Brain microvascular endothelial cell (primary cell): ENCODE results near the gene IL31RA.
"Not testable (repeated sequence)": the region's sequence is repeated elsewhere in the genome, so short reads cannot be mapped to it uniquely, and the experiment has no call there.

Experiments
- DNase-seq: peaks from one replicate; pipeline ENCODE4 v3.0.0-alpha.2; 2020
- H3K27ac ChIP-seq: fragments of 250-450 bp; sonication (Bioruptor Pico); 2 replicates; pipeline ENCODE4 v1.5.1; 2020; ENCODE audit warnings: mild to moderate bottlenecking, moderate library complexity
- H3K27me3 ChIP-seq: fragments of 250-450 bp; sonication (Bioruptor Pico); replicated peaks from 2 replicates; pipeline ENCODE4 v1.5.1; 2020; ENCODE audit warnings: mild to moderate bottlenecking
- H3K36me3 ChIP-seq: fragments of 250-450 bp; sonication (Bioruptor Pico); replicated peaks from 2 replicates; pipeline ENCODE4 v1.5.1; 2020; ENCODE audit warnings: mild to moderate bottlenecking
- H3K4me3 ChIP-seq: 2 replicates; pipeline ENCODE4 v1.5.1; 2011; ENCODE audit warnings: low read depth, mild to moderate bottlenecking, control low read depth, low read length, moderate library complexity
- in situ Hi-C: cut with HindIII; loops from 2 replicates; pipeline ENCODE4 v1.10.0; 2017; ENCODE audit warnings: low sequenced_read_pairs, low pct_ligation_motif_present
- TF ChIP-seq, protein P1 (sequence below): IDR thresholded peaks from 2 replicates; pipeline ENCODE4 v1.5.1; 2011; ENCODE audit warnings: low read depth, mild to moderate bottlenecking, moderate library complexity, low read length, control low read depth, inconsistent platforms; ENCODE audit errors: missing control alignments

IL31RA gene

DNA sequence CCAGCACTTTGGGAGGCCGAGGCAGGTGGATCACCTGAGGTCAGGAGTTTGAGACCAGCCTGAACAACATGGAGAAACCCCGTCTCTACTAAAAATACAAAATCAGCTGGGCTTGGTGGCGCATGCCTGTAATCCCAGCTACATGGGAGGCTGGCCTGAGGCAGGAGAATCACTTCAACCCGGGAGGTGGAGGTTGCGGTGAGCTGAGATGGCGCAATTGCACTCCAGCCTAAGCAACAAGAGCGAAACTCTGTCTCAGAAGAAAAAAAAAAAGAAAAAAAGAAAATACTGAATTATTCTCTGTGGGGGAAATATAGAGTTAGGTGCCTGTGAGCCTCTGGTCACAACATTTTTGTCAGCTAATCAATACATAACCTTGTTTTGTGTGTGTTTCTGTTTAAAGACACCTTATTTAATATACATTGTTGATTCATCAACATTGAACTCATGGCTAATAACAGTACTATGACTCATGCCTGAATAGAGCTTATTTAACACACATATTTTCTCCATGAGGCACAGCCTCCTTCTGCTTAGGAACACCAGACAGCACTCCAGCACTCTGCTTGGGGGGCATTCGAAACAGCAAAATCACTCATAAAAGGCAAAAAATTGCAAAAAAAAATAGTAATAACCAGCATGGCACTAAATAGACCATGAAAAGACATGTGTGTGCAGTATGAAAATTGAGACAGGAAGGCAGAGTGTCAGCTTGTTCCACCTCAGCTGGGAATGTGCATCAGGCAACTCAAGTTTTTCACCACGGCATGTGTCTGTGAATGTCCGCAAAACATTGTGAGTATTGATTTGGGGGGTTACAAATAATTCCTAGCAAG is at the start of gene IL31RA:
Gene IL31RA, plus strand, starts transcription at position 519 of the 836 bp plus-strand sequence. Its CDS starts 214 bp downstream, at position 733.
- in situ Hi-C loops = no loop called here
- H3K27ac ChIP-seq = peak within 1 kb of the TSS; percentile 78
- TF ChIP-seq, protein P1, sequence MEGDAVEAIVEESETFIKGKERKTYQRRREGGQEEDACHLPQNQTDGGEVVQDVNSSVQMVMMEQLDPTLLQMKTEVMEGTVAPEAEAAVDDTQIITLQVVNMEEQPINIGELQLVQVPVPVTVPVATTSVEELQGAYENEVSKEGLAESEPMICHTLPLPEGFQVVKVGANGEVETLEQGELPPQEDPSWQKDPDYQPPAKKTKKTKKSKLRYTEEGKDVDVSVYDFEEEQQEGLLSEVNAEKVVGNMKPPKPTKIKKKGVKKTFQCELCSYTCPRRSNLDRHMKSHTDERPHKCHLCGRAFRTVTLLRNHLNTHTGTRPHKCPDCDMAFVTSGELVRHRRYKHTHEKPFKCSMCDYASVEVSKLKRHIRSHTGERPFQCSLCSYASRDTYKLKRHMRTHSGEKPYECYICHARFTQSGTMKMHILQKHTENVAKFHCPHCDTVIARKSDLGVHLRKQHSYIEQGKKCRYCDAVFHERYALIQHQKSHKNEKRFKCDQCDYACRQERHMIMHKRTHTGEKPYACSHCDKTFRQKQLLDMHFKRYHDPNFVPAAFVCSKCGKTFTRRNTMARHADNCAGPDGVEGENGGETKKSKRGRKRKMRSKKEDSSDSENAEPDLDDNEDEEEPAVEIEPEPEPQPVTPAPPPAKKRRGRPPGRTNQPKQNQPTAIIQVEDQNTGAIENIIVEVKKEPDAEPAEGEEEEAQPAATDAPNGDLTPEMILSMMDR = no peak
- no peaks in the 10 kb centered on the region for H3K27me3 ChIP-seq
- DNase-seq = peak; percentile 79
- H3K4me3 ChIP-seq = peak within 1 kb of the TSS; percentile 25
- no peaks in the 10 kb centered on the region for H3K36me3 ChIP-seq

DNA sequence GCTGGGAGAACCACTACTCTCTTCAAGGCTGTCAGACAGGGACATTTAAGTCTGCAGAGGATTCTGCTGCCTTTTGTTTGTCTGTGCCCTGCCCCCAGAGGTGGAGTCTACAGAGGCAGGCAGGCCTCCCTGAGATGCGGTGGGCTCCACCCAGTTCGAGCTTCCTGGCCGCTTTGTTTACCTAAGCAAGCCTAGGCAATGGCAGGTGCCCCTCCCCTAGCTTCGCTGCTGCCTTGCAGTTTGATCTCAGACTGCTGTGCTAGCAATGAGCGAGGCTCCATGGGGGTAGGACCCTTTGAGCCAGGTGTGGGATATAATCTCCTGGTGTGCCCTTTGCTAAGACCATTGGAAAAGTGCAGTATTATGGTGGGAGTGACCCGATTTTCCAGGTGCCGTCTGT is 42.3 kb upstream of the IL31RA start:
- H3K36me3 ChIP-seq, in situ Hi-C loops, H3K27ac ChIP-seq, H3K27me3 ChIP-seq, H3K4me3 ChIP-seq, DNase-seq: not testable (repeated sequence)

DNA sequence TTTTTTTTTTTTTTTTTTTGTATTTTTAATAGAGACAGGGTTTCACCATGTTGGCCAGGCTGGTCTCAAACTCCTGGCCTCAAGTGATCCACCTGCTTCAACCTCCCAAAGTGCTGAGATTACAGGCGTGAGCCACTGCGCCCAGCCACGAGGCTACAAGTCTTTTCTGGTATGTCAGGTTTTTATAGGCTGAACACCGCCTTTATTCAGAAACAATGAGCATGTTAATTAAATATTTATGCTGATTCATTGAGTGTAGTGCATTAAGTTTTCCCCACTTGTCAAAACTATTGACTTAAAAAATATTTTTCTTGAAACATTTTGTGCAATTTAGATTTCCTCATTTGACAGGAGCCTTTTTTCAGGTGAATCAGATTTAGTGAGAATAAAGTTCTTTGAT is 35.2 kb upstream of the IL31RA start:
- DNase-seq, in situ Hi-C loops, H3K27ac ChIP-seq, H3K27me3 ChIP-seq, H3K36me3 ChIP-seq, H3K4me3 ChIP-seq: not testable (repeated sequence)

DNA sequence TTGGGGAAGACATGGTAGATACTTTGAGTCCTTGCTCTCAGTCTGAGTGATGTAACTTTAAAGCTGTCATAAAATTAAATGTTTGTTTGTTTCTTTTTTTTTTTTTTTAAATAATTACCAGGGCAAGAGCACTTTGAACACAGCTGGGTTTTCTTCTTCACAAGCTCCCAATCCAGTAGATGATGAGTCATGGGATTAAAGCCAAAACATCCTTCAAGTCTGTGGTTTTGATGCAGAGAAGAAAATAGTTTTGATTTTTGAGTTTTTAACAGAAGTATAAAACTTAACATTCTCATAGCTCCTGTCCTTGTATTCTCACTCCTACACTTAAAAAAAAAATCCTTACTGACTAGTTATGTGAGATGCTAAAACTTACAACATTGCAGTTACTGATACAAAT is 34.8 kb upstream of the IL31RA start:
- Histone ChIP-seq H3K27me3 (no peaks in the 10 kb centered on the region), H3K4me3 (no peak overlapping the region), H3K27ac (no peak overlapping the region), H3K36me3 (no peaks in the 10 kb centered on the region)
- in situ Hi-C loops = no loop called here
- TF ChIP-seq, protein P1 = no peak
- DNase-seq = peak; percentile 44

DNA sequence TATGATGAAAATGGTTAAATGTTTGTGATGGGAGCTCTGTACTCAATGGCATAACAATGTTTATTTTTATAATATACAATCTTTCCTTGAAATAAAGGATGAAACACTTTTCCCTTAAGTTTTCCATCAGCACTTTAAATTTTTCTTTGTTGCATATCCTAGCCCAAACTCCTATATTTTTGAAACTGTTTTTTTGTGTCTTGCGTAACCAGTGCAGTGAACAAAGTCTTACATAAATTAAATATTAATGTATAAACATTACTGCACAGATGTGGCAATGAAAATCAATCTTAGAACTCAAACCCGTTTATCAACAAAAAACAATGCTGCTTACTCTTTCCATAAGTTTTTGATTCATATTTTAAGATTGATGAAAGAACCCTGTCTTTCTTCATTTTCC is 34.1 kb upstream of the IL31RA start:
- no peak for DNase-seq
- TF ChIP-seq, protein P1 = no peak
- Histone ChIP-seq H3K27me3 (no peaks in the 10 kb centered on the region), H3K36me3 (no peaks in the 10 kb centered on the region), H3K27ac (no peak overlapping the region), H3K4me3 (no peak overlapping the region)
- in situ Hi-C loops = no loop called here

DNA sequence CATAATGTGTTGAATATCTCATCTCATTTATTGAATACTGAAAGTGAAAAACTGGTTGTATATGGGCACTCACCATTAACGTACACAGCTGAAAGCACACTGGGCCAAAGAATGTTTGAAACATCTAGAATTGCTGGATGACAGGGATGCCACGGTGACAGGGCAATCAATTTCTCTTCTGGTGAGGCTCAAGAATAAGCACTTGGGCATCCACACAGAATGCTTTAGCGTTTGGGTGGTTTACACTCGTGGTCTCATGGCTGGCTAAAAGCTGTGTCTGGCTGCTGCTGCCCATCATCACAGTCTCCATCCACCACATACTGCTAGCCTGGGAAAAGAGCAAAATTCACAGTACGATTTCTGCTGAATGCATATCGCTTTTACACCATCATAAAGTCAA is 30.7 kb upstream of the IL31RA start:
- in situ Hi-C loops = no loop called here
- H3K36me3 ChIP-seq = no peaks in the 10 kb centered on the region
- TF ChIP-seq, protein P1 = no peak
- H3K4me3 ChIP-seq = no peak overlapping the region
- no peak for DNase-seq
- no peaks in the 10 kb centered on the region for H3K27me3 ChIP-seq
- H3K27ac ChIP-seq = no peak overlapping the region
